Measurements from ENCODE around the gene AGAP1. TPM values are rescaled to one million over a fixed set of nuclear protein-coding genes. Genes with fewer than 3 reads are reported as not detected.

The AGAP1 gene
- total RNA-seq, 1 donor from 2014 or later = 3.8 TPM

DNA sequence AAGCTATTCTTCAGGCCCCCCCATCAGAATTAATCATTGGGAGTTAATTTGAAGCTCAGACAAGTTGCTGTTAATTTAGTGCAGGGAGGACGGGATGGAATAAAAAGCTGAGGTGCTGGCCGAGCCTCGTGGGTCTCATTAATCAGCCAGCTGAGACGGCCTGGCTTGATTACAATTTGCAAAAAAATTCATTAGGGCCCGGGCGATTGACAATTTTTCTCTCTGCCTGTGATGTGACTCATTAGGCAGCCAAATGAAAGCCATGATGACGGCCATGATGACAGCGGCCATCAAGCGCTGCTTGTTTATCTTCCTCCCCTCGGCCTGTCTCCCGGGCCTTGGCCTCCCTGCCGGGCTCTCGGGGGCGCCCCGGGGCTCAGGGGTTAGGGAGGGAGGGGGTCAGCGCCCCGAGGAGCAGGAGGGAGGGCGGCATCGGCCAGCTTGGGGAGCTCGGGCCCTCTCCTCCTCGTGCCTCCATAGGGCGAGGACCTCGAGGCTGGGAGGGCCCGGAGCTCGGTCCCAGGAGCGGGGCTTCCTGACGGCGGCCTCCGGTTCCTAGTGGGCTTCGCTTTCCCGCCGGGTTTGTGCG lies 669.1 kb downstream of the AGAP1 start:
- Mint-ChIP-seq H3K9me3 (no peaks in the 10 kb centered on the region), H3K4me1 (no peaks in the 10 kb centered on the region), H3K36me3 (ENCODE audit: low read depth) (no peaks in the 10 kb centered on the region), H3K27ac (no peak overlapping the region), H3K27me3 (peaks cover 55% of the 10 kb centered on the region), H3K4me3 (no peak overlapping the region)
- intact Hi-C loops (cut with micrococcal nuclease) = no loop called here
- no peak for DNase-seq

GRCh38 chr2:236163471-236164200 lies 669.8 kb downstream of the AGAP1 start:
- H3K4me3 Mint-ChIP-seq = no peak overlapping the region
- H3K27ac Mint-ChIP-seq = no peak overlapping the region
- no peak for DNase-seq
- H3K9me3 Mint-ChIP-seq = no peaks in the 10 kb centered on the region
- no peaks in the 10 kb centered on the region for H3K4me1 Mint-ChIP-seq
- intact Hi-C loops (cut with micrococcal nuclease) = no loop called here
- H3K27me3 Mint-ChIP-seq = peaks cover 49% of the 10 kb centered on the region
- no peaks in the 10 kb centered on the region for H3K36me3 Mint-ChIP-seq (ENCODE audit: low read depth)

DNA sequence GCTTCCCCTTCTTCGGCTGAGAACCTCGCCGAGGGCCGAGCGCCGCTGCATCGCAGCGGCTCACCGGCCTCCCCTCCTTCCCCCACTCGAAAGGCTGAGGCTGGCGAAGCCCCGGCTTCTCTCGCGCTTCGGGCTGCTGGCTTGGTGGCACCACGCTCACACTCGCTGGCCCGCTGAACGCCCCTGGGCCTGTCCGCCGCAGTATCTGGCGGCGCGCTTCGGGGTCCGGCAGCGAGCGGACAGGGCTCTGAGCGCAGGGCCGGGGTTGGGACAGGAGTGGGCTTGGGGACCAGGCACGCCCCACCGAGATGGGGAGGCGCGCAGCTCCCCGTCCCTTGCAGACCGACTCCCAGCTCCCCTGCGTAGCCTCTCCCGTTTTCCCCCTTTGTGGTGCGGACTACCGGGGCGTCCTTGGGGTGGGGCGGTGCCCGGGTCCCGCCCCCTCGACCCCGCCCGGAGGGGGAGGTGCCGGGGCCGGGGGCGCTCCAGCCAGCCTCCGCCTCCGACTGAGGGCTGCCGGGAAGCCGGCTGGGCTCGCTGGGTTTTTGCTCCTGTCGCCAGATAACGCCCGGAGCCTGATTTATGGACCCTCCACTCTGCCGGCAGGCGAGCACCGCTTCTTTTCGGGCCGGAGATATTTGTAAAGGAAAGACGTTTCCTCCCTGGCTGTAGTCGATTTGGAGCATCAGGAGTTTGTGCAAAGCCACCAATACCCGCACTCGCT lies 670.5 kb downstream of the AGAP1 start:
- no peak for DNase-seq
- H3K9me3 Mint-ChIP-seq = no peaks in the 10 kb centered on the region
- intact Hi-C loops (cut with micrococcal nuclease) = no loop called here
- H3K4me1 Mint-ChIP-seq = no peaks in the 10 kb centered on the region
- peaks cover 50% of the 10 kb centered on the region for H3K27me3 Mint-ChIP-seq
- no peak overlapping the region for H3K4me3 Mint-ChIP-seq
- no peaks in the 10 kb centered on the region for H3K36me3 Mint-ChIP-seq (ENCODE audit: low read depth)
- H3K27ac Mint-ChIP-seq = no peak overlapping the region

GRCh38 chr2:236164925-236165841 lies 671.3 kb downstream of the AGAP1 start:
- Mint-ChIP-seq H3K4me3 (no peak overlapping the region), H3K36me3 (ENCODE audit: low read depth) (peaks cover under 1% of the 10 kb centered on the region), H3K4me1 (no peaks in the 10 kb centered on the region), H3K9me3 (no peaks in the 10 kb centered on the region), H3K27me3 (peaks cover 55% of the 10 kb centered on the region), H3K27ac (peak overlapping the region; percentile 34)
- intact Hi-C loops (cut with micrococcal nuclease) = no loop called here
- no peak for DNase-seq

DNA sequence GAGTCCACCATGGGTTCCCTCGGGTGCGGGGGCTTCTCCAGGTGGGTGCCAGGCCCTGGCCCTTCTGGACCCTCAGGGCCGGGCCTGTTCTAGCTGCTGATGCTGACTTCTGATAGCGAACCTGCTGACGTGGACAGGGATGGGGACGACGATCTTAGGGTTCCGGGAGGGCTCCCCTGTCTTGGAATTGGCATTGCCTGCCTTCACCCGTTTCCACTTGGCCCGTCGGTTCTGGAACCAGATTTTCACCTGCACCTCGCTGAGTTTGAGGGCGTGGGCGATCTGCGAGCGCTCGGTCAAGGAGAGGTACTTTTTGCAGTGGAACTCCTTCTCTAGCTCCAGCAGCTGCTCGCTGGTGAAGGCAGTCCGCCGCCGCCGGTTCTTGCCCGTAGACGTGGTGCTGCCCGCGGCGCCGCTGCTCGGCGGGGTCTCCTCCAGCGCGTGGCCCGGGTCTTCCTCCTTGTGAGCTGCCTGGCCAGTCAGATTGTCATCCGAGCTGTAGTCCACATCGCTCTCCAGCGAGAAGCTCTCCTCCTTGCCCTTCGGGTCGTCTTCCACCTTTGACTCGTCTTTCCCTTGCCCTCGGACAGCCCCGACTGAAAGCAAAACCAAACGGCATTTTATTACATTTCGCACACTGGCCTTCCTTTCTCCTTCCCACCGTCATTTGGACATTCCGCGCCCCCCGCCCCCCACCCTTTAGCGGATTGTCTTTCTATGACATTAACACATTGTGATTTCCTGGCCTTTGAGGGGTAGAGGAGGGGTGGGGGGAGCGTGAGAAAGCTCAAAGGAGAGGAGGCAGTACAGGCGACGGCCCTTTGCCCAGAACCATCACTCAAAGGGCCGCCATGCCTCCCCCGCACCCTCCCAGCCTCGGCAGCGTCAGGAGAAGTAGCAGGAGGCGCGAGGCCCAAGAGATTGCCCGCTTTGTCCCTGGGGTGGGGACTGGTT lies 672.3 kb downstream of the AGAP1 start:
- Mint-ChIP-seq H3K4me3 (no peak overlapping the region), H3K27me3 (peaks cover 58% of the 10 kb centered on the region), H3K4me1 (no peaks in the 10 kb centered on the region), H3K9me3 (no peaks in the 10 kb centered on the region), H3K27ac (peak overlapping the region; percentile 48), H3K36me3 (ENCODE audit: low read depth) (peaks cover 3% of the 10 kb centered on the region)
- intact Hi-C loops (cut with micrococcal nuclease) = no loop called here
- DNase-seq = no peak

DNA sequence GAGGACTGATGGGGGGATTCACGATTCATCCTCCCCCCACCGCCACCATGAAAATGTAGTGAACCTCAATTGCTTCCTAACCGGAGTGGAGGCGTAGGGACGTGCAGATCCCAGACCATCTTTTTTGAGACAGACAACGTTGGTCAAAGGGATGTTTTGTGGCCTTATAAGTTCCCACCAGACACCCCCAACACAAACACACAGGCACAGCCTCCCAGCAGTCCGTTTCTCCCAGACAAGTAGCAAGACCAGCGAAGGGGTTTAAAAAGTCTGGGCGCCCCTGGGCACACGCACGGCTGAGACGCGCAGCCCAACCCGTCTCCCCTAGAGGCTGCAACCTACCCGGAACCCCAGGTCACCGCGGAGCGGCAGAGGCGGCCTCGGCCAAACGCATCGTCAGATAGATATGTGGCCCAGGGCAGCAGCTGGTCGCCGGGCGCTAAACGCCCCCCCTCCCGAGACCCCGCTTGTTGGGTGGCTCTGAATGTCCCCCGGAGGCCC lies 673.0 kb downstream of the AGAP1 start:
- Mint-ChIP-seq H3K4me1 (no peaks in the 10 kb centered on the region), H3K27me3 (peaks cover 56% of the 10 kb centered on the region), H3K27ac (peak overlapping the region; percentile 32), H3K9me3 (no peaks in the 10 kb centered on the region), H3K36me3 (ENCODE audit: low read depth) (peaks cover 3% of the 10 kb centered on the region), H3K4me3 (no peak overlapping the region)
- no peak for DNase-seq
- intact Hi-C loops (cut with micrococcal nuclease) = loop anchor here (1.0 kb wide), 1 partner anchor 12 kb away; no protein-coding TSS in a partner anchor

DNA sequence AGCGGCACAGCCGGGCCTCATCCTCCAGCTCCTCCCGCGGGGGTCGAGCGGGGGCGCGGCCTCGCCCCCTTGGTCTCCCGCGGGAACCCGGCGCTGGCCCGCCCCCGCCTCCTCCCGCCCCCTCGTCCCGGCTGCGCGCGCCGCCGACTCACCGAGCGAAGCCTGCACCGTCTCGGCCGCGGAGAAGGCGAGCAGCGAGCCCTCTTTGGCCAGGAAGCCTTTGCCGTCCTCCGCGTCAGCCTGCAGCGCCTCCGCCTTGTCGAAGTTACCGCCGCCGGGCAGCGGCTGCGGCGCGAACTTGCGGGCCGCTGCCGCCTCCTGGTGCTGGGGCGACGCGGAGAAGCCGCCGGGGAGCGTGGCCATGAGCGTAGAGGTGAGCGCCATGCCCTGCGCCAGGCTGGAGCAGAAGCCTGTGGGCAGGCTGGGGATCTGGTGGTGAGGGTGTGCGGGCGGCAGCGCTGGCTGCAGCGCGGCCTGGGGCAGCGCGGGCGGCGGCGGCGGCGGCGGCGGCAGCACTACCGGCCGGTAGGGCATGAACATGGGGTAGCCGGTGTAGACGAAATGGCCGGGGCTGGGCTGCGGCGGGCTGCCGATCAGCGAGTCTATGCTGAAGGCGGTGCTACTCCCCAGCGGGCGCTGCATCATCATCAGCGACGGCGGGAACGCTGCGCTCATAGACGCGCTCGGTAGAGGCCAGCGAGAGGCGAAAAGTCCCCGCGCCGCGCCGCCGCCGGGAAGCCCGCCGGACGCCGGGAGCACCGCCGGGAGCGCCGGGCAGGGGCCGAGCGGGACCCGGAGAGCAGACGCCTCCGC lies 673.7 kb downstream of the AGAP1 start:
- H3K9me3 Mint-ChIP-seq = no peaks in the 10 kb centered on the region
- peaks cover 61% of the 10 kb centered on the region for H3K27me3 Mint-ChIP-seq
- no peak for DNase-seq
- no peak overlapping the region for H3K4me3 Mint-ChIP-seq
- peaks cover 3% of the 10 kb centered on the region for H3K36me3 Mint-ChIP-seq (ENCODE audit: low read depth)
- no peak overlapping the region for H3K27ac Mint-ChIP-seq
- intact Hi-C loops (cut with micrococcal nuclease) = loop anchor here (1.0 kb wide), 1 partner anchor 12 kb away; no protein-coding TSS in a partner anchor
- H3K4me1 Mint-ChIP-seq = no peaks in the 10 kb centered on the region

- peak within 1 kb of the TSS; percentile 82 for H3K27ac Mint-ChIP-seq
- peaks cover 60% of the 10 kb centered on the region for H3K27me3 Mint-ChIP-seq
- H3K4me1 Mint-ChIP-seq = no peaks in the 10 kb centered on the region
- no peak for DNase-seq
- no peaks in the 10 kb centered on the region for H3K9me3 Mint-ChIP-seq
- peaks cover 3% of the 10 kb centered on the region for H3K36me3 Mint-ChIP-seq (ENCODE audit: low read depth)
- no peak within 1 kb of the TSS for H3K4me3 Mint-ChIP-seq
- intact Hi-C loops (cut with micrococcal nuclease) = no loop called here
Observed at GRCh38 chr2:236168110-236169080, 674.6 kb downstream of the AGAP1 start, which contains the start of gene GBX2. GBX2 (minus strand) TSS chr2:236168386; CDS start chr2:236167971, 415 bp downstream.

GRCh38 chr2:236169151-236169721 lies 675.4 kb downstream of the AGAP1 start:
- no peaks in the 10 kb centered on the region for H3K4me1 Mint-ChIP-seq
- DNase-seq = no peak
- intact Hi-C loops (cut with micrococcal nuclease) = no loop called here
- no peak overlapping the region for H3K4me3 Mint-ChIP-seq
- H3K9me3 Mint-ChIP-seq = no peaks in the 10 kb centered on the region
- peaks cover 3% of the 10 kb centered on the region for H3K36me3 Mint-ChIP-seq (ENCODE audit: low read depth)
- H3K27me3 Mint-ChIP-seq = peaks cover 67% of the 10 kb centered on the region
- peak overlapping the region; percentile 82 for H3K27ac Mint-ChIP-seq

DNA sequence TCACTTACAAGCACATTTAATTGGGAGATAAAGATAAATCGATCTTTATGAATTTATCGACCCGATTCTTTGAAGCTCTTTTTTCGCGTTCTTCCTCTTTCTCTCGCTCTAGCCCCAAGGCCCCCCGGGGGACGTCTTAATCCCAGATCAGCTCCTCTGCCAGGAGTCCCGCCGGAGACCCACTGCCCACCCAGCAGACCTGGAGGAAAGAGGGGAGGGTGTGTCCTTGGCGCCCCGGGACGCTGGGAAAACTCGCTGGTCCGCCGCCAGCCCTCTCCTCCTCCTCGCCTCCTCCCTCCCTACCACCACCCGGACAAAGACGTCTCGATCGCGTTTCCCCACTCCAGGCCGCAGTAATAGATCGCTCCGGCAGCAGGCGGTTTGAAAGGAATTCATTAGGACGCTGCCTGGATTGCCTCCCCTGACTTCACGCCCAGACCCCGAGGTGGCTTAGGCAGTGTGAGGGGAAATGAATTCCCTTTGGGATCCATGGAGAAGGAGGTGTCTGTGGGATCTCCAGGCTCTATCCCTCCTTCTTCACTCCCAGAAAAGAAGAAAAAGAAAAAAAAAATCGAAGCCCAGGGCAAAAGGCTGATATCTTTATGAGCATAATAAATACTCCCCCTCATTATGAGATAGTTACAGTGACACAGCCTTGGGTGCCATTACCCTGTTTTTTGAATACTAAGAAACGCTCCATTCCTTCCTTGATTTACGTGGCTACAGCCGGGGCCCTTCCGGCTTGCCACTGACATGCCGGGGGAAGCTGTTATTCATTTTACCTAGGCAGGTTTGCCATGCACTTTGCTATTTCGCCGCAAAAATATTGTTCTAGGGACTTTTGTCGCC lies 676.1 kb downstream of the AGAP1 start:
- intact Hi-C loops (cut with micrococcal nuclease) = loop anchor here (10.0 kb wide), 1 partner anchor 675 kb away; the partner anchor contains the start of gene AGAP1
- DNase-seq = no peak
- Mint-ChIP-seq H3K27ac (peak overlapping the region; percentile 82), H3K27me3 (peaks cover 71% of the 10 kb centered on the region), H3K36me3 (ENCODE audit: low read depth) (peaks cover 3% of the 10 kb centered on the region), H3K4me3 (no peak overlapping the region), H3K4me1 (no peaks in the 10 kb centered on the region), H3K9me3 (no peaks in the 10 kb centered on the region)

All from activated CD4-positive, alpha-beta T cell treated with anti-CD3 and anti-CD28 coated beads, Interleukin-2, amount 10 ng/mL, durations not matched to agents 24 days and 14 days (primary cell).